ENCODE results near the gene RBM17. TPM values are rescaled to one million over a fixed set of nuclear protein-coding genes. Genes with fewer than 3 reads are reported as not detected.

The RBM17 gene
- total RNA-seq, 1 experiment from 2014 or later = 129 TPM

DNA sequence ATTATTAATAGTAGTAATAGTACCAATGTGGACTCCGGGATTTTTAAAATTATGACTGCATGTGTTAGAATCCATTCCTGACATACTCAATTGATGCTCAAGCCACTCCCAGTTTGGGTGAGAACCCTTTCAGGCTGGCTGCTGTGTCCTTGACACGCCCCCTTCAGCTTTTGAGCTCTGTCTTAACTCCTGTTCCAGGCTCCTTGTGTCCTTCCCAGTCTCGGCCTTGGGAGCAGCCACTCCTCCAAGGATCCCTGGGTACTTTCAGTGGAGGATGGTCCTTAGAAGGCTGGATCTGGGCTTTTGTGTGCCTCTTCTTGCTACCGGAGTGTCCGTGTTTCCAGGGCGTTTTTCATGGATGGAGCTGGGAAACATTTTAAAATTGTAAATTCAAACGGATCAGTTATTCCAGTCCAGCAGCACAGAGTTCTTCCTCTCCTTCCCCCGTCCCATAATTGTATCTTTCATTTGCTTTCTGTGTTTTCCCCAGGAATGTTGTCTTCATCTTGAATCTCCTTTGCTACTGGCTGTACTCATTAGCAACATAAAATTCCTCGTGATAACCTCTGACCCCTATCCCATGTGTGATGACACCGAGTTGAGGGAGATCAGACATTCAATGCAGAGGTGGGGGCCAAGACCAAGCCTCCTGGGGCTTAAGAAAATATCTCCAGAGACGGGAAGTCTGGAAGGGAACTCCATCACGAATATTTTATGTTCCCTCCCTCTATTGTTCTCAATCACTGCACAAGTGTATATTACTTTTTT, 73.9 kb downstream of the RBM17 start:
- Histone ChIP-seq H3K27me3 (ENCODE audit: insufficient read depth, low read length) (no peaks in the 10 kb centered on the region), H3K27ac (ENCODE audit: low read depth, low read length) (peak overlapping the region; percentile 96; the same call in 1 of the 2 replicates), H3K36me3 (ENCODE audit: control insufficient read depth in 1 of 2, insufficient read depth in 2 of 2, low read length in 2 of 2) (peaks cover 0 to 14% of the 10 kb centered on the region in 2 experiments; a peak in 1 of 4 replicates), H3K9me3 (ENCODE audit: control insufficient read depth in 1 of 2, insufficient read depth in 1 of 2, low read depth in 1 of 2, low read length in 2 of 2) (no peaks in the 10 kb centered on the region), H3K9me2 (ENCODE audit: insufficient read depth) (no peaks in the 10 kb centered on the region), H4K20me1 (ENCODE audit: insufficient read depth) (peaks cover 9% of the 10 kb centered on the region; the same call in 1 of the 2 replicates), H2AFZ (ENCODE audit: low read depth, low read length, poor library complexity, severe bottlenecking) (no peak overlapping the region), H3K9ac (ENCODE audit: low read length) (peak overlapping the region; percentile 100), H3K4me2 (ENCODE audit: low read length) (peak overlapping the region; percentile 96), H3K79me2 (ENCODE audit: insufficient read depth, low read length) (peaks cover 69% of the 10 kb centered on the region), H3K4me3 (replicated peaks in 1 of 2; ENCODE audit: low read depth in 1 of 2, low read length in 2 of 2) (peak overlapping the region; percentile 24 to 94; a peak in 1 of 4 replicates), H3K4me1 (ENCODE audit: control insufficient read depth in 1 of 2, insufficient read depth in 2 of 2, low read length in 2 of 2) (peaks cover 15 to 30% of the 10 kb centered on the region in 2 experiments; a peak in 3 of 4 replicates)
- DNase-seq (ENCODE audit: low read depth, low spot score) (no peak), ATAC-seq (no peak)
- RAD21 ChIA-PET (ENCODE audit: low non-redundant PET in 1 of 2, low total read pairs in 2 of 2, uncharacterized antibody in 2 of 2, unreplicated experiment in 2 of 2) = interaction anchor here in 1 of 2 experiments (1.6 kb wide), 1 partner anchor 40 kb away, joined by 3 read pairs; the partner anchor contains the start of gene PFKFB3
- CTCF ChIA-PET = interaction anchor here (1.5 to 1.9 kb wide), 2 partner anchors 40 to 239 kb away, joined by 5 to 10 read pairs; partner anchors contain the start of gene PFKFB3
- POLR2A ChIA-PET = interaction anchor here (0.6 to 1.2 kb wide), 4 partner anchors 9 to 19 kb away, joined by 3 to 5 read pairs (median 4); no protein-coding TSS in a partner anchor
- TF ChIP-seq MAX (IDR thresholded peaks at IDR 0.05) (no peak), POLR2AphosphoS5 (IDR thresholded peaks at IDR 0.05; ENCODE audit: low read depth, low read length) (peak; percentile 37; the same call in 1 of the 2 replicates)
- BruUV-seq (replicated peaks) = TSS peak; percentile 87
- intact Hi-C loops (cut with micrococcal nuclease) = no loop called here

DNA sequence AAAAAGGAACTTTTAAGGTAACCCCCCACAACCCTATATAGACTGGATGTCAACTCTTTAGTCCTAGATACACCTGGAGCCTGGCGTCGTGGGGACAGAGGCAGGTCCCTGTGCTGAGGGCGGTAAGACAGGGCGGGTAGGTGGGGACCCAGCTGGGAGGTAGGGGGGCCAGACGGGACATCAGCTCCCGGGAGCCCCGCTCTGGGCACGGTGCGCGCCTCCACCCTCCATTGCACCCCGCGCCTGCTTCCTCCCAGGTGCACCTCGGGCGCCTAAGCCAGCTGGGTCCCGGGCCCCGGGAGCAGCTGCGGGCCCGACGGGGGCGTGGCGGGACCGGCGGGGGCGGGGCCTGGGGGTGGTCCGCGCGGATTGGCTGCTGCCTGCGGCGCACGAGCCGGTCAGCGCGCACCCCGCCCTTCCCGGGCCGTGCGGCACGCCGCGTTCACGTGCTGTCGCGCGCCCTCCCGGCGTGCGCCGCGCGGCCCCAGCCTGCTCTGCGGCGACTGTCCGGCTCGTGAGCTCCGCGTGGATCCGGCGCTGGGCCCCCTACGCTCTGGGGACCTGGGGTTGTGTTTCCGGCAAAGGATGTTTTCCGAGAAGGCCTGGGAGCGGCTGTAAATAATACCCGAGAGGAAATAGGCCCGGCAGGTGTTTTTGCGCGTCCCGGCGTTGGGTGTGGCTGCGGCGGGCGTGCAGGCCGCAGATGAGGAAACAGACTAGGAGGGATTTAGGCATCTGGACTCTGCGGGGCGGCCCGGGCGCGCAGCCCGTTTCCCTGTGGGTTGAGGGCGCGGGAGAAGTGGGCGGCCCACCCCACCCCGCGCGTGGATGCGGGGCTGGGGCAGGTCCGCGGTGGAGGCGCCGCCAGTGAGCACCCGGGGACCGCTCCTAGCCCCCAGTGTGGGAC, 74.8 kb downstream of the RBM17 start:
- DNase-seq (ENCODE audit: low read depth, low spot score) (peak; percentile 69), ATAC-seq (peak; percentile 95)
- H3K9me3 ChIP-seq (ENCODE audit: control insufficient read depth in 1 of 2, insufficient read depth in 1 of 2, low read depth in 1 of 2, low read length in 2 of 2) = no peaks in the 10 kb centered on the region
- H3K79me2 ChIP-seq (ENCODE audit: insufficient read depth, low read length) = peaks cover 71% of the 10 kb centered on the region
- H3K36me3 ChIP-seq (ENCODE audit: control insufficient read depth in 1 of 2, insufficient read depth in 2 of 2, low read length in 2 of 2) = peaks cover 0 to 14% of the 10 kb centered on the region in 2 experiments; a peak in 1 of 4 replicates
- no peaks in the 10 kb centered on the region for H3K9me2 ChIP-seq (ENCODE audit: insufficient read depth)
- no peak overlapping the region for H2AFZ ChIP-seq (ENCODE audit: low read depth, low read length, poor library complexity, severe bottlenecking)
- intact Hi-C loops (cut with micrococcal nuclease) = no loop called here
- ChIA-PET POLR2A (interaction anchor here (0.5 to 1.2 kb wide), 3 partner anchors 11 to 1865 kb away, joined by 3 to 5 read pairs (median 4); no protein-coding TSS in a partner anchor), CTCF (interaction anchor here (0.5 to 1.9 kb wide), 3 partner anchors 35 to 238 kb away, joined by 3 to 10 read pairs (median 5); partner anchors contain the start of gene PFKFB3), RAD21 (ENCODE audit: low non-redundant PET in 1 of 2, low total read pairs in 2 of 2, uncharacterized antibody in 2 of 2, unreplicated experiment in 2 of 2) (interaction anchor here in 1 of 2 experiments (0.7 to 1.6 kb wide), 2 partner anchors 17 to 39 kb away, joined by 3 to 4 read pairs; partner anchors contain the start of gene PFKFB3)
- TSS peak; percentile 53 for BruUV-seq (replicated peaks)
- peak overlapping the region; percentile 96 for H3K4me2 ChIP-seq (ENCODE audit: low read length)
- H3K4me1 ChIP-seq (ENCODE audit: control insufficient read depth in 1 of 2, insufficient read depth in 2 of 2, low read length in 2 of 2) = peaks cover 15 to 30% of the 10 kb centered on the region in 2 experiments; a peak in 3 of 4 replicates
- peak overlapping the region; percentile 100 for H3K9ac ChIP-seq (ENCODE audit: low read length)
- H3K27me3 ChIP-seq (ENCODE audit: insufficient read depth, low read length) = no peaks in the 10 kb centered on the region
- peak overlapping the region; percentile 65 to 94 for H3K4me3 ChIP-seq (replicated peaks in 1 of 2; ENCODE audit: low read depth in 1 of 2, low read length in 2 of 2)
- H3K27ac ChIP-seq (ENCODE audit: low read depth, low read length) = peak overlapping the region; percentile 96
- H4K20me1 ChIP-seq (ENCODE audit: insufficient read depth) = peaks cover 15% of the 10 kb centered on the region; the same call in 1 of the 2 replicates
- TF ChIP-seq EGR1 (IDR thresholded peaks at IDR 0.05; ENCODE audit: low read depth) (peak; percentile 48; the same call in 1 of the 2 replicates), FOSL1 (IDR thresholded peaks at IDR 0.05; ENCODE audit: low read depth) (no peak), ZNF274 (IDR thresholded peaks at IDR 0.05; ENCODE audit: low read depth, low read length) (no peak), SP1 (IDR thresholded peaks at IDR 0.05; ENCODE audit: low read depth) (peak; percentile 61), MAX (IDR thresholded peaks at IDR 0.05) (peak; percentile 97)
- TF ChIP-seq, protein P1, sequence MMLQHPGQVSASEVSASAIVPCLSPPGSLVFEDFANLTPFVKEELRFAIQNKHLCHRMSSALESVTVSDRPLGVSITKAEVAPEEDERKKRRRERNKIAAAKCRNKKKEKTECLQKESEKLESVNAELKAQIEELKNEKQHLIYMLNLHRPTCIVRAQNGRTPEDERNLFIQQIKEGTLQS (IDR thresholded peaks at IDR 0.05) = no peak
- TF ChIP-seq, protein P2, sequence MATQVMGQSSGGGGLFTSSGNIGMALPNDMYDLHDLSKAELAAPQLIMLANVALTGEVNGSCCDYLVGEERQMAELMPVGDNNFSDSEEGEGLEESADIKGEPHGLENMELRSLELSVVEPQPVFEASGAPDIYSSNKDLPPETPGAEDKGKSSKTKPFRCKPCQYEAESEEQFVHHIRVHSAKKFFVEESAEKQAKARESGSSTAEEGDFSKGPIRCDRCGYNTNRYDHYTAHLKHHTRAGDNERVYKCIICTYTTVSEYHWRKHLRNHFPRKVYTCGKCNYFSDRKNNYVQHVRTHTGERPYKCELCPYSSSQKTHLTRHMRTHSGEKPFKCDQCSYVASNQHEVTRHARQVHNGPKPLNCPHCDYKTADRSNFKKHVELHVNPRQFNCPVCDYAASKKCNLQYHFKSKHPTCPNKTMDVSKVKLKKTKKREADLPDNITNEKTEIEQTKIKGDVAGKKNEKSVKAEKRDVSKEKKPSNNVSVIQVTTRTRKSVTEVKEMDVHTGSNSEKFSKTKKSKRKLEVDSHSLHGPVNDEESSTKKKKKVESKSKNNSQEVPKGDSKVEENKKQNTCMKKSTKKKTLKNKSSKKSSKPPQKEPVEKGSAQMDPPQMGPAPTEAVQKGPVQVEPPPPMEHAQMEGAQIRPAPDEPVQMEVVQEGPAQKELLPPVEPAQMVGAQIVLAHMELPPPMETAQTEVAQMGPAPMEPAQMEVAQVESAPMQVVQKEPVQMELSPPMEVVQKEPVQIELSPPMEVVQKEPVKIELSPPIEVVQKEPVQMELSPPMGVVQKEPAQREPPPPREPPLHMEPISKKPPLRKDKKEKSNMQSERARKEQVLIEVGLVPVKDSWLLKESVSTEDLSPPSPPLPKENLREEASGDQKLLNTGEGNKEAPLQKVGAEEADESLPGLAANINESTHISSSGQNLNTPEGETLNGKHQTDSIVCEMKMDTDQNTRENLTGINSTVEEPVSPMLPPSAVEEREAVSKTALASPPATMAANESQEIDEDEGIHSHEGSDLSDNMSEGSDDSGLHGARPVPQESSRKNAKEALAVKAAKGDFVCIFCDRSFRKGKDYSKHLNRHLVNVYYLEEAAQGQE (IDR thresholded peaks at IDR 0.05; ENCODE audit: low read depth) = no peak

Measured in HCT116 (cell line).